ENCODE results near the gene CHD3. TPM values are rescaled to one million over a fixed set of nuclear protein-coding genes. Genes with fewer than 3 reads are reported as not detected.

Gene CHD3
- 202 and 233 TPM in 2 replicates for total RNA-seq

GRCh38 chr17:7888184-7888920 lies at the start of gene CHD3:
Gene CHD3 (plus strand): TSS chr17:7888789. CDS start chr17:7889001, 212 bp downstream.

GRCh38 chr17:7854851-7855659 lies 33.5 kb upstream of the CHD3 start, which contains the start of gene TMEM88:
Gene TMEM88 (plus strand): TSS chr17:7855066. CDS start chr17:7855075, 9 bp downstream.

GRCh38 chr17:7856811-7857712 lies 31.5 kb upstream of the CHD3 start, which contains the start of gene NAA38:
Gene NAA38 (minus strand): TSS chr17:7857559. CDS start chr17:7857463, 96 bp downstream.

GRCh38 chr17:7857713-7858521 lies 30.7 kb upstream of the CHD3 start, which contains the start of gene CYB5D1:
Gene CYB5D1 (plus strand): TSS chr17:7858003. CDS start chr17:7858135, 132 bp downstream.

GRCh38 chr17:7915611-7916384 lies 27.2 kb downstream of the CHD3 start, which contains the start of gene RNF227:
Gene RNF227 (minus strand): TSS chr17:7916289. CDS start chr17:7916195, 94 bp downstream.

GRCh38 chr17:7929158-7930023 lies 40.8 kb downstream of the CHD3 start, which contains the start of gene KCNAB3:
Gene KCNAB3 (minus strand): TSS chr17:7929856. CDS start chr17:7929435, 421 bp downstream.

GRCh38 chr17:7931709-7932482 lies 43.3 kb downstream of the CHD3 start, which contains the start of the genes CNTROB and TRAPPC1:
Gene CNTROB (plus strand): TSS chr17:7932206. CDS start chr17:7933080, 874 bp downstream.
Gene TRAPPC1 (minus strand): TSS chr17:7931946. CDS start chr17:7931829, 117 bp downstream.

Other genes with a start within 250 kb of the CHD3 start
- not detected in 2 replicates for gene ATP1B2, start 237.9 kb upstream of the CHD3 start, total RNA-seq
- 38.8 and 50.1 TPM in 2 replicates for gene TP53, start 201.3 kb upstream of the CHD3 start, total RNA-seq
- gene WRAP53, start 200.3 kb upstream of the CHD3 start, total RNA-seq, result 8.9 and 14.6 TPM in 2 replicates
- gene EFNB3, start 183.6 kb upstream of the CHD3 start, total RNA-seq, result 0.38 and 0.81 TPM in 2 replicates
- gene DNAH2, start 171.0 kb upstream of the CHD3 start, total RNA-seq, result 0.36 TPM in 1 of 2 replicates, not detected in the other
- 3.5 and 5.7 TPM in 2 replicates for gene KDM6B, start 54.6 kb upstream of the CHD3 start, total RNA-seq
- gene TMEM88, start 33.7 kb upstream of the CHD3 start, total RNA-seq, result 10.5 and 12.0 TPM in 2 replicates
- gene NAA38, start 31.2 kb upstream of the CHD3 start, total RNA-seq, result 122 and 163 TPM in 2 replicates
- gene CYB5D1, start 30.8 kb upstream of the CHD3 start, total RNA-seq, result 7.6 and 8.4 TPM in 2 replicates
- gene RNF227, start 27.5 kb downstream of the CHD3 start, total RNA-seq, result 0.99 and 1.2 TPM in 2 replicates
- gene KCNAB3, start 41.1 kb downstream of the CHD3 start, total RNA-seq, result 0.19 and 0.27 TPM in 2 replicates
- 47.9 and 49.0 TPM in 2 replicates for gene TRAPPC1, start 43.2 kb downstream of the CHD3 start, total RNA-seq
- 16.8 and 19.3 TPM in 2 replicates for gene CNTROB, start 43.4 kb downstream of the CHD3 start, total RNA-seq
- gene GUCY2D, start 113.8 kb downstream of the CHD3 start, total RNA-seq, result not detected in 2 replicates
- gene ALOX15B, start 150.3 kb downstream of the CHD3 start, total RNA-seq, result 0.19 TPM in 1 of 2 replicates, not detected in the other
- not detected in 2 replicates for gene ALOX12B, start 198.9 kb downstream of the CHD3 start, total RNA-seq
- gene ALOXE3, start 229.7 kb downstream of the CHD3 start, total RNA-seq, result not detected in 2 replicates
- 0.09 TPM in 2 replicates for gene HES7, start 235.3 kb downstream of the CHD3 start, total RNA-seq